ENCODE data around the gene GPLD1.
A peak's percentile ranks its signal among the peaks of the same experiment; 100 is the strongest.
"Not testable (repeated sequence)": the region's sequence is repeated elsewhere in the genome, so short reads cannot be mapped to it uniquely, and the experiment has no call there.

GPLD1 gene

DNA sequence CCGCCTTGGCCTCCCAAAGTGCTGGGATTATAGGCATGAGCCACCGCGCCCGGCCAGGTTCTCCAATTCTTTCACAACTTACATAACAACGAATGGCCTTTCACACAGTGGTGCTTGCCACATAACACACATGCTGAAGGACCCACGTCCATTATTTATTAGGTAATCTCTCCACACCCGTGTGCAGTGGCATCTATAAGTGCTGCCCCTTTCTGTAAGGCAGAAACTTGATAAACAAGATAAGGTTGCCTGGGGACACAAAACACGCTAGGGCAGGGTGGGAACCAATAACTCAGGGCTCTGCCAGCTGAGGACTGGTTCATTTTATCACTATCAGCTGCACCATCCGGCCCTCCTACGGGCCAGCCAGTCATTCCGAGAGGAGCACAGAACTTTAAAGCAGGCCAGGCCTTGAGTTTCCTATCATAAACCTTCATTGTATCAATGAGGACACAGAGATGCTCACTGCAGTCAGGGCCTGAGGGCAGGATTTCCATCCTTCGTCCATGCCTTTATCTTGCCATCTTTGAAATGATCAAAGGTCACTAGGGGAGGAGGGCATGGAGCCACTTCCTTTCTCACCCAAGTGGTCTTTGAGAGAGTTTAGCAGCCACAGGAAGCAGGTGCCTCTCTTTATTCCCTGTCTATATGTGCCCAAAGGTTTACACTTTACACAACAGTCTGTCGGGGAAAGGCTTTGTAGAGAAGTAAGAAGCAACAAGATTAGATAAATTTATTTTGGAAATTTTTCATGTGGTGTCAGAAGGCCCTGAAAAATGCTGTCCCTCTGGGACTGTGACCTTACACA lies 37.6 kb downstream of the GPLD1 start:
- no peak for DNase-seq

GRCh38 chr6:24448828-24449525 lies 40.4 kb downstream of the GPLD1 start:
- DNase-seq: no peak

- no peak for DNase-seq
Observed at GRCh38 chr6:24448396-24448795, 41.0 kb downstream of the GPLD1 start.

DNA sequence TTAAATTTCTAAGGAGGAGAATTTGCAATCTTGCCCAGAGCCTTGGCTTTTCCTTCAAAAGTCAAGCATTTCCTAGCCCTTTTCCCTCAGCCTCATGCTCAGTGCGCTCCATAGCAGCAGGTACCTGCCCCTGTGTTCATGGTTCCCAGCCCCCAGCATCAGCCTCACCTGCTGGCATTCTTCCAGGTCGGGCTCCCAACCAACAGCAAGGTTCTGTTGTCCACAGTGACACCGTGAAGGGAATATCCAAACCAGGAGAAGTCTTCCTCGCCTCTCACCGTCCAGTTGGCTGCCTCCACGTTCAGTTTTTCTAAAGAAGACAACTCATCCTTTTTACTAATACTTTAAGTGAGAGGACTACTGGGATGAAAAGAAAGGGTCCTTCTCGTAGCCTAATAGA lies 42.7 kb downstream of the GPLD1 start:
- no peak for DNase-seq

- DNase-seq: no peak
Observed at GRCh38 chr6:24445704-24446103, 43.7 kb downstream of the GPLD1 start.

DNA sequence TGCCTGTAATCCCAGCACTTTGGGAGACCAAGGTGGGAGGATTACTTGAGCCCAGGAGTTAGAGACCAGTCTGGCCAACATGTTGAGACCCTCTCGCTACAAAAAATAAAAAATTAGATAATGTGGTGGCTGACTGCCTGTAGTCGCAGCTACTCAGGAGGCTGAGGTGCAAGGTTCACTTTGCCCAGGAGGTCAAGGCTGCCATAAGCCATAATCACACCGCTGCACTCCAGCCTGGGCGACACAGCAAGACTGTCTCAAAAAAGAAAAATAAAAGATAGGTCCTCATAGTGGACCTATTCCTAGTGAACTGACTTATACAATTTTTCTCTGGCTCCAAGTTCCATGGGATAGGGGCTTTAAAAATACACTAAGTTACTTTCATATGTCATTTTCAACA lies 44.8 kb downstream of the GPLD1 start:
- no peak for DNase-seq

- no peak for DNase-seq
Observed at GRCh38 chr6:24441599-24441904, 47.8 kb downstream of the GPLD1 start.

- DNase-seq: no peak
Observed at GRCh38 chr6:24440897-24441598, 48.3 kb downstream of the GPLD1 start.

GRCh38 chr6:24439858-24440539 lies 49.4 kb downstream of the GPLD1 start:
- DNase-seq: no peak

- no peak for DNase-seq
Observed at GRCh38 chr6:24436979-24437378, 52.4 kb downstream of the GPLD1 start.

GRCh38 chr6:24432611-24433010 lies 56.8 kb downstream of the GPLD1 start:
- DNase-seq: no peak

DNA sequence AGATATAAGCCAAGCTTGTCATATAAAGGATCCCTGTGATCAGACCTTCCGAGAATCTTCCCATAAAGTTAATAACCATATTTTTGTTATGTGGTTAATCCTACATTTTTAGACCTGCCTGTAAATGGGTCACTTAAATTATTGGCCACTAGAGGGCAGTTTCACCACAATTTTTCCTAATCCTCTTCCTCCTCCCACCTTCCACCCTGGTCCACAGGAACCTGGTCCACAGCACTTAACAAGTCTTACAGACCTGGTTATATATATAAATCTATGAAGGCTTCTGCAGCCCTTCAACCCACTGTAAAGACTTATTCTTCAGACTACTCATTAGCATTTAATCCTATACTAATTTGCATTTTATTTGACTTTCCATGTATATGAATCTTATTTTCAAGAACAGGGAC lies 58.3 kb downstream of the GPLD1 start:
- peak; percentile 14 for DNase-seq

DNA sequence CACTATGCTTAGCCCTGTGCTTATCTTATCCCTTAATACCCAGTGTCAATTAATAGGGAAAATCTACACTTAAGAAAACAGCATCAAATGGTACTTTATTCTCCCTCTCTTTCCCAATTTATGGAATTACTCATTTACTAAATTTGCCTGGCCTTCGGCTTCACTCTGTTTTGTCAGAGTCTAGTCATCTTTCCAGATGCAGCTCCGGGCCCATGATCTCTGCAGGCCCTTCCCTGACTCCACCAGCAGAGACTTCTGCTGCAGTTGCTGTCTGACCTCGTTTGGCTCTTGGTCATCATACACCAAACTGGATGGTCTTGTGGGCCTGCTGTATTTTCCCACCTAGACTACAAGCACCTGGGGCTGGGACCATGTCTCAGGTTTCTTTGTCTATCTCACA lies 59.3 kb downstream of the GPLD1 start:
- no peak for DNase-seq

DNA sequence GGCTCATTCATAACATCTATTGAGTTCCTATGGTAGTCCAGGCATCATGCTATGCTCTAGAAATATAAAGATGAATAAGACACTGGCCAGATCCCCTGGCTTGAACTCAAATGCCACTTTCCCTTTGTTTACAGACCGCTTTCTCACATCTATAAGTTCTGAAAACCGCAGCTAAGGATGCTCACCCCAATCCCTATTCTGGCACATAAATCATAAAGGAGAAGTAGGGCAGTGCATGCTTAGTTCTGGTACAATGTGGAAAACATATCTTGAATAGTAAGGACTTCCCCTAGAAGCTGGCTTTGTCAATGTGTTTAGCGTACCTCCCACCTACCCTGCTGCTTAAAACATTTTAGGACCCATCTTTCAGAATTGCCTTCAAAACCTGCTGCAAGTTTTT lies 60.2 kb downstream of the GPLD1 start:
- DNase-seq: no peak

GRCh38 chr6:24428615-24429014 lies 60.8 kb downstream of the GPLD1 start:
- no peak for DNase-seq

- no peak for DNase-seq
Observed at GRCh38 chr6:24426729-24427446, 62.5 kb downstream of the GPLD1 start.

DNA sequence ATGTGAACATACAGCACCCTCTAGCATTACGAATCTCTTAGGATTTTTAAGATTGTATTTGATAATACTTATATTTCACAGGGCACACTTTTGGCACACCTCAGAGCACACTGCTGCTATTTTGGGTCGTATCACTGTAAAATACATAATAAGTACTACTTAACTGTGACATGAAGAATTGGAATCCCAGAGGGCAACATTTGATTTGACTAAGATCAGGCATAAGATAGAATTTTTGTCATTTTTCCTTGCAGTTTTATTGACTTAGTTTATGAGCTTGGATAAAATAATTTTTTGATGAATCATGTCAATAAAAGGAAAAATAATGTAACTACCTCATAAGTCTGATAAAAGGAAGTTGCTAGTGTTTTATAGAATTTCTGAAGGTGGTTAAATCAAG lies 64.3 kb downstream of the GPLD1 start:
- DNase-seq: no peak

DNA sequence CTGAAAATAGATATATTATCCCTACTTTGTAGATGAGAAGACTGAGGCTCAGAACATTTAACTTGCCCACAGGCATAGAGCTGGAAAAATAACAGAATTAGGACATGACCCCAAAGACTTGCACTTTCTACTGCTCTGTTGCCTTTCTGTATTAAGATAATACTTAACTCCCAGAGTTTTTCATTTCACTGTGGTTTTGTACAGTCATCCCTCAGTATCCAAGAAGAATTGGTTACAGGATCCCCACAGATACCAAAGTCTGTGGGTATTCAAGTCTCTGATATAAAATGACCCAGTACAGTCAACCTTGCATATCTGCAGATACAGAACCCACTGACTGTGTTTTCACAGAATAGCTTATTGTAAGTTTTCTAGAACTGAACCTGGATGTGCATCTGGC lies 69.9 kb downstream of the GPLD1 start:
- DNase-seq: no peak

GRCh38 chr6:24415753-24416152 lies 73.6 kb downstream of the GPLD1 start:
- DNase-seq: no peak

DNA sequence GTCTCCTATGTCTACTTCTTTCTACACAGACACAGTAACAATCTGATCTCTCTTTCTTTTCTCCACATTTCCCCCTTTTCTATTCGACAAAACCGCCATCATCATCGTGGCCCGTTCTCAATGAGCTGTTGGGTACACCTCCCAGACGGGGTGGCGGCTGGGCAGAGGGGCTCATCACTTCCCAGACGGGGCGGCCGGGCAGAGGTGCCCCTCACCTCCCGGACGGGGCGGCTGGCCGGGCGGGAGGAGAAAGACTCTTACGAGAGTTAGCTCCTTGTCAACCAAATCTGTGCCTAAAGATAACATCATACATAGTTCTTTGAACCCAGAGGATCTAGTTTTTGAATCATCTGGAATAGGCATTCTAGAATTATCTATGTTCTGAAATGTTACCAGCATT lies 74.8 kb downstream of the GPLD1 start:
- DNase-seq: not testable (repeated sequence)

GRCh38 chr6:24412294-24412693 lies 77.1 kb downstream of the GPLD1 start:
- DNase-seq: no peak

GRCh38 chr6:24410622-24411021 lies 78.8 kb downstream of the GPLD1 start:
- DNase-seq: no peak
